SK-N-SH (cell line): ENCODE measurements around the gene SYNPR. TPM values are rescaled to one million over a fixed set of nuclear protein-coding genes. Genes with fewer than 3 reads are reported as not detected.
"Not testable (repeated sequence)": the region's sequence is repeated elsewhere in the genome, so short reads cannot be mapped to it uniquely, and the experiment has no call there.

ENCODE experiments used
- CTCF ChIA-PET: fragments of 300-600, 350-600 bp; formaldehyde crosslinking; extraction: SDS; loops from one replicate; lab custom pipeline; 2021; lab: Yijun Ruan, JAX
- POLR2A ChIA-PET: fragments of 350-600 bp; sonication (Branson Sonifier 250); formaldehyde crosslinking; extraction: SDS; loops from one replicate; lab custom pipeline; 2020; ENCODE audit warnings: antibody characterized with exemption, inconsistent platforms; lab: Yijun Ruan, JAX
- DNase-seq: peaks from one replicate; pipeline ENCODE4 v3.0.0; 2012
- H2AFZ ChIP-seq: fragments of 200-600 bp; sonication (generic); 2 replicates; pipeline ENCODE4 v1.8.1; 2016; ENCODE audit warnings: antibody characterized with exemption, mild to moderate bottlenecking, low read depth
- H3F3A ChIP-seq: fragments of 200-600 bp; sonication (generic); replicated peaks from 2 replicates; pipeline ENCODE3; 2016; ENCODE audit warnings: antibody characterized with exemption, mild to moderate bottlenecking; ENCODE audit not compliant: insufficient read depth
- H3K27ac ChIP-seq, 2 experiments: fragments of 200-500 bp in 1 of 2; fragments of 200-600 bp in 1 of 2; sonication (Bioruptor generic) in 1 of 2; sonication (generic), shearing (Covaris generic) in 1 of 2; 2 replicates each; pipeline versions ENCODE4 v1.5.1 to v1.6.1; 2014 to 2016; ENCODE audit warnings: low read depth in 2 of 2, inconsistent platforms in 1 of 2, low read length in 1 of 2, mild to moderate bottlenecking in 1 of 2, mixed read lengths in 1 of 2
- H3K27me3 ChIP-seq: fragments of 200-600 bp; sonication (generic), shearing (Covaris generic); 2 replicates; pipeline ENCODE4 v1.6.1; 2016; ENCODE audit warnings: mixed run types; ENCODE audit not compliant: insufficient read depth
- H3K36me3 ChIP-seq, 2 experiments: fragments of 200-500 bp in 1 of 2; fragments of 200-600 bp in 1 of 2; sonication (Bioruptor generic) in 1 of 2; sonication (generic) in 1 of 2; replicated peaks in 1 of 2; 2 replicates each; pipeline versions ENCODE3 to v1.5.1; 2014 to 2016; ENCODE audit warnings: low read length in 1 of 2, mild to moderate bottlenecking in 1 of 2; ENCODE audit not compliant: insufficient read depth in 2 of 2, control insufficient read depth in 1 of 2
- H3K4me1 ChIP-seq, 2 experiments: fragments of 200-500 bp in 1 of 2; fragments of 200-600 bp in 1 of 2; sonication (Bioruptor generic) in 1 of 2; sonication (generic), shearing (Covaris generic) in 1 of 2; 2 replicates each; pipeline versions ENCODE4 v1.5.1 to v1.6.1; 2014 to 2016; ENCODE audit warnings: low read depth in 1 of 2, low read length in 1 of 2, mixed run types in 1 of 2; ENCODE audit not compliant: insufficient read depth in 2 of 2, control insufficient read depth in 1 of 2
- H3K4me2 ChIP-seq: fragments of 200-600 bp; sonication (generic), shearing (Covaris generic); 2 replicates; pipeline ENCODE4 v1.6.1; 2017; ENCODE audit warnings: mixed run types
- H3K4me3 ChIP-seq, 2 experiments: fragments of 200-500 bp in 1 of 2; fragments of 200-600 bp in 1 of 2; sonication (Bioruptor generic) in 1 of 2; sonication (generic), shearing (Covaris generic) in 1 of 2; 2 replicates each; pipeline versions ENCODE4 v1.5.1 to v1.8.1; 2014 to 2016; ENCODE audit warnings: low read depth in 2 of 2, inconsistent platforms in 1 of 2, low read length in 1 of 2, mild to moderate bottlenecking in 1 of 2, mixed read lengths in 1 of 2, moderate library complexity in 1 of 2
- H3K79me2 ChIP-seq: fragments of 200-600 bp; sonication (generic); 2 replicates; pipeline ENCODE4 v1.8.1; 2017; ENCODE audit warnings: mild to moderate bottlenecking; ENCODE audit not compliant: insufficient read depth
- H3K9ac ChIP-seq: fragments of 200-600 bp; sonication (generic); 2 replicates; pipeline ENCODE4 v1.6.1; 2017; ENCODE audit warnings: mixed run types
- H3K9me2 ChIP-seq: fragments of 200-600 bp; sonication (generic); 2 replicates; pipeline ENCODE4 v1.6.1; 2017; ENCODE audit warnings: mixed run types
- H3K9me3 ChIP-seq: fragments of 200-600 bp; sonication (generic); 2 replicates; pipeline ENCODE4 v1.6.1; 2017; ENCODE audit warnings: mixed run types, mild to moderate bottlenecking, moderate library complexity
- H4K20me1 ChIP-seq: fragments of 200-600 bp; sonication (generic); 2 replicates; pipeline ENCODE4 v1.6.1; 2017; ENCODE audit warnings: mild to moderate bottlenecking, mixed run types; ENCODE audit not compliant: insufficient read depth
- ELF1 ChIP-seq: IDR thresholded peaks from 2 replicates; pipeline ENCODE4 v1.4.0; 2012
- EZH2phosphoT487 ChIP-seq: fragments of 200-600 bp; sonication (generic); IDR thresholded peaks from 2 replicates; pipeline ENCODE4 v1.6.1; 2017; ENCODE audit warnings: low read depth, mixed run types, mild to moderate bottlenecking, antibody characterized with exemption, moderate library complexity, borderline replicate concordance
- GATA2 ChIP-seq: sonication (generic); formaldehyde crosslinking; IDR thresholded peaks from 2 replicates; pipeline ENCODE4 v1.5.0; 2020; ENCODE audit warnings: mild to moderate bottlenecking, missing genetic modification reagents
- MEF2A ChIP-seq: IDR thresholded peaks from 2 replicates; pipeline ENCODE4 v1.4.0; 2012; ENCODE audit warnings: low read depth, borderline replicate concordance
- RXRA ChIP-seq: IDR thresholded peaks from 2 replicates; pipeline ENCODE4 v1.4.0; 2012; ENCODE audit warnings: low read depth, mild to moderate bottlenecking, borderline replicate concordance
- SMC3 ChIP-seq: IDR thresholded peaks from 2 replicates; pipeline ENCODE4 v1.6.1; 2012; ENCODE audit warnings: low read depth, low read length, improper control_type of control experiment
- TCF12 ChIP-seq: IDR thresholded peaks from 2 replicates; pipeline ENCODE4 v1.4.0; 2012
- TEAD4 ChIP-seq: IDR thresholded peaks from 2 replicates; pipeline ENCODE4 v1.4.0; 2012; ENCODE audit warnings: mild to moderate bottlenecking, borderline replicate concordance; ENCODE audit not compliant: insufficient read depth
- WGBS: methylation state at CpG from one replicate; pipeline ENCODE4 v1.1.6; 2017; ENCODE audit warnings: low lambda C conversion rate; 5-methylcytosine and 5-hydroxymethylcytosine counted together
- polyA plus RNA-seq, 3 experiments: library from polyadenylated mRNA; depleted of rRNA; stranded (reverse); fragments of >200 nt; gene quantifications; 2 replicates each; pipeline ENCODE4 v1.2.3, GENCODE V29; 2012
- TF ChIP-seq, protein P1 (sequence below): IDR thresholded peaks from 2 replicates; pipeline ENCODE4; 2012
- TF ChIP-seq, protein P2 (sequence below): IDR thresholded peaks from 2 replicates; pipeline ENCODE4 v1.4.0; 2012; ENCODE audit warnings: low read depth, borderline replicate concordance
- TF ChIP-seq, protein P3 (sequence below): IDR thresholded peaks from 2 replicates; pipeline ENCODE4 v1.4.0; 2012; ENCODE audit warnings: low read depth, borderline replicate concordance

SYNPR gene
- polyA plus RNA-seq, 1 of the 3 experiments (the other 2 are of a cell fraction): not detected

DNA sequence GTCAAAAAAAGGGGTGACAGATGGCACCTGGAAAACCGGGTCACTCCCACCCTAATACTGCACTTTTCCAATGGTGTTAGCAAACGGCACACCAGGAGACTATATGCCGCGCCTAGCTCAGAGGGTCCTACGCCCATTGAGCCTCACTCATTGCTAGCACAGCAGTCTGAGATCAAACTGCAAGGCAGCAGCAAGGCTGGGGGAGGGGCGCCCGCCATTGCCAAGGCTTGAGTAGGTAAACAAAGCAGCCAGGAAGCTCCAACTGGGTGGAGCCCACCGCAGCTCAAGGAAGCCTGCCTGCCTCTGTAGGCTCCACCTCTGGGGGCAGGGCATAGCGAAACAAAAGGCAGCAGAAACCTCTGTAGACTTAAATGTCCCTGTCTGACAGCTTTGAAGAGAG lies 22.3 kb upstream of the SYNPR start:
- H3F3A ChIP-seq, H3K27me3 ChIP-seq, H3K9me3 ChIP-seq, H3K9me2 ChIP-seq, H3K4me3 ChIP-seq, H2AFZ ChIP-seq, H3K36me3 ChIP-seq, H3K27ac ChIP-seq, DNase-seq, H3K9ac ChIP-seq, H3K4me1 ChIP-seq, H4K20me1 ChIP-seq, POLR2A ChIA-PET, H3K4me2 ChIP-seq, H3K79me2 ChIP-seq, CTCF ChIA-PET: not testable (repeated sequence)
- WGBS: 65% methylated on average over 6 of the region's 9 CpGs

DNA sequence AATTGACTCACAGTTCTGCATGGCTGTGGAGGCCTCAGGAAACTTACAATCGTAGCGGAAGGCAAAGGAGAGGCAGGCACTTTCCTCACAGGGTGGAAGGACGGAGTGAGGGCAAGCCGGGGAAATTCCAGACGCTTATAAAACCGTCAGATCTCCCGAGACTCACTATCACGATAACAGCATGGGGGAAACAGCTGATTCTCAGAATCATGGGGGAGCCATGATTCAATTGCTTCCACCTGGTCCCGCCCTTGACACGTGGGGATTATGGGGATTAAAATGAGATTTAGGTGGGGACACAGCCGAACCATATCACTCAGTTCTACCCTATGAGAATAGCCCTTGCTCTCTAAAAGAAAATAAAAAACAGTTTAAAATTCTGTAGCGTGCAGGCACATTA lies 13.4 kb upstream of the SYNPR start:
- H3F3A ChIP-seq: no peaks in the 10 kb centered on the region
- TF ChIP-seq GATA2: no peak
- TF ChIP-seq, protein P1, sequence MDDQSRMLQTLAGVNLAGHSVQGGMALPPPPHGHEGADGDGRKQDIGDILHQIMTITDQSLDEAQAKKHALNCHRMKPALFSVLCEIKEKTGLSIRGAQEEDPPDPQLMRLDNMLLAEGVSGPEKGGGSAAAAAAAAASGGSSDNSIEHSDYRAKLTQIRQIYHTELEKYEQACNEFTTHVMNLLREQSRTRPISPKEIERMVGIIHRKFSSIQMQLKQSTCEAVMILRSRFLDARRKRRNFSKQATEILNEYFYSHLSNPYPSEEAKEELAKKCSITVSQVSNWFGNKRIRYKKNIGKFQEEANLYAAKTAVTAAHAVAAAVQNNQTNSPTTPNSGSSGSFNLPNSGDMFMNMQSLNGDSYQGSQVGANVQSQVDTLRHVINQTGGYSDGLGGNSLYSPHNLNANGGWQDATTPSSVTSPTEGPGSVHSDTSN: no peak
- TF ChIP-seq ELF1: no peak
- TF ChIP-seq, protein P2, sequence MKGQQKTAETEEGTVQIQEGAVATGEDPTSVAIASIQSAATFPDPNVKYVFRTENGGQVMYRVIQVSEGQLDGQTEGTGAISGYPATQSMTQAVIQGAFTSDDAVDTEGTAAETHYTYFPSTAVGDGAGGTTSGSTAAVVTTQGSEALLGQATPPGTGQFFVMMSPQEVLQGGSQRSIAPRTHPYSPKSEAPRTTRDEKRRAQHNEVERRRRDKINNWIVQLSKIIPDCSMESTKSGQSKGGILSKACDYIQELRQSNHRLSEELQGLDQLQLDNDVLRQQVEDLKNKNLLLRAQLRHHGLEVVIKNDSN: no peak
- TF ChIP-seq MEF2A: no peak
- no peak for TF ChIP-seq EZH2phosphoT487
- TF ChIP-seq TEAD4: no peak
- TF ChIP-seq, protein P3, sequence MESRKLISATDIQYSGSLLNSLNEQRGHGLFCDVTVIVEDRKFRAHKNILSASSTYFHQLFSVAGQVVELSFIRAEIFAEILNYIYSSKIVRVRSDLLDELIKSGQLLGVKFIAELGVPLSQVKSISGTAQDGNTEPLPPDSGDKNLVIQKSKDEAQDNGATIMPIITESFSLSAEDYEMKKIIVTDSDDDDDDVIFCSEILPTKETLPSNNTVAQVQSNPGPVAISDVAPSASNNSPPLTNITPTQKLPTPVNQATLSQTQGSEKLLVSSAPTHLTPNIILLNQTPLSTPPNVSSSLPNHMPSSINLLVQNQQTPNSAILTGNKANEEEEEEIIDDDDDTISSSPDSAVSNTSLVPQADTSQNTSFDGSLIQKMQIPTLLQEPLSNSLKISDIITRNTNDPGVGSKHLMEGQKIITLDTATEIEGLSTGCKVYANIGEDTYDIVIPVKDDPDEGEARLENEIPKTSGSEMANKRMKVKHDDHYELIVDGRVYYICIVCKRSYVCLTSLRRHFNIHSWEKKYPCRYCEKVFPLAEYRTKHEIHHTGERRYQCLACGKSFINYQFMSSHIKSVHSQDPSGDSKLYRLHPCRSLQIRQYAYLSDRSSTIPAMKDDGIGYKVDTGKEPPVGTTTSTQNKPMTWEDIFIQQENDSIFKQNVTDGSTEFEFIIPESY: no peak
- TF ChIP-seq RXRA: no peak
- no peak for TF ChIP-seq TCF12
- TF ChIP-seq SMC3: no peak
- DNase-seq: no peak

More for the DNA sequence above, 13.4 kb upstream of the SYNPR start:
- CTCF ChIA-PET: no interaction called here
- Histone ChIP-seq H3K27me3 (no peaks in the 10 kb centered on the region), H3K4me3 (no peak overlapping the region), H3K4me1 (no peaks in the 10 kb centered on the region), H3K9me3 (no peaks in the 10 kb centered on the region), H4K20me1 (no peaks in the 10 kb centered on the region), H3K9me2 (no peaks in the 10 kb centered on the region), H3K36me3 (no peaks in the 10 kb centered on the region), H3K9ac (no peak overlapping the region), H3K79me2 (no peaks in the 10 kb centered on the region), H2AFZ (no peak overlapping the region), H3K27ac (no peak overlapping the region), H3K4me2 (no peak overlapping the region)
- POLR2A ChIA-PET: no interaction called here
- 62% methylated on average over 12 of the region's 12 CpGs for WGBS
